Measurements from ENCODE around the gene MVB12B.

Gene MVB12B

DNA sequence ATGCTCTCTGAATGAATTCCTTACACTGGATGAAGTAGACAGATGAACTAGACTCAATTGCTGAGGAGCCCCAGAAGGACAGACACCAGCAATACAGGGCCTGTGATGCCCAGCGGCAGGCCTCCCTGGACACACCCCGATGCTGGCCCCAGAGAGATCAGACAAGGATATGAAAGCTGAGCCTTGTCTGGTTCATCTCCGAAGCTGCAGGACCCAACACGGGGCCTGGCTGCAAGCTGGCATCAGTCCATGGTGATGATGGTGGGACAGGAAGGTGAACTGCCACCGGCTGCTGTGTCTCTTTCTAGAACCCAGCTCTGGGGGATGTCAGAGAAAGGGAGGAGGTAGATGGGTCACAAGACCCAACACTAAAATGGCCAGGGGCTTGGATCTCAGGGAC is 183.1 kb downstream of the MVB12B start:
- Histone ChIP-seq H2AFZ (ENCODE audit: low read length) (no peak overlapping the region), H3K9me2 (replicated peaks; ENCODE audit: low read depth, low read length) (no peaks in the 10 kb centered on the region), H3K79me2 (ENCODE audit: insufficient read depth, low read length) (peaks cover 97% of the 10 kb centered on the region), H3K27me3 (ENCODE audit: insufficient read depth, low read length, poor library complexity, severe bottlenecking) (no peaks in the 10 kb centered on the region), H3K36me3 (ENCODE audit: insufficient read depth, low read length) (peaks cover 38% of the 10 kb centered on the region; the same call in 1 of the 2 replicates), H3K4me2 (ENCODE audit: low read depth, low read length, poor library complexity, severe bottlenecking) (no peak overlapping the region), H3K4me3 (ENCODE audit: low read length, poor library complexity, severe bottlenecking) (no peak overlapping the region), H3K9me3 (ENCODE audit: insufficient read depth, low read depth, low read length) (no peaks in the 10 kb centered on the region), H4K20me1 (ENCODE audit: insufficient read depth, low read length, poor library complexity, severe bottlenecking) (peaks cover 12% of the 10 kb centered on the region), H3K4me1 (ENCODE audit: insufficient read depth, low read length, poor library complexity, severe bottlenecking) (no peaks in the 10 kb centered on the region), H3K9ac (ENCODE audit: low read depth, low read length, poor library complexity, severe bottlenecking) (no peak overlapping the region), H3F3A (ENCODE audit: low read depth) (no peaks in the 10 kb centered on the region)
- no peak for TF ChIP-seq EZH2phosphoT487 (IDR thresholded peaks at IDR 0.05; ENCODE audit: borderline replicate concordance)
- TF ChIP-seq, protein P1, sequence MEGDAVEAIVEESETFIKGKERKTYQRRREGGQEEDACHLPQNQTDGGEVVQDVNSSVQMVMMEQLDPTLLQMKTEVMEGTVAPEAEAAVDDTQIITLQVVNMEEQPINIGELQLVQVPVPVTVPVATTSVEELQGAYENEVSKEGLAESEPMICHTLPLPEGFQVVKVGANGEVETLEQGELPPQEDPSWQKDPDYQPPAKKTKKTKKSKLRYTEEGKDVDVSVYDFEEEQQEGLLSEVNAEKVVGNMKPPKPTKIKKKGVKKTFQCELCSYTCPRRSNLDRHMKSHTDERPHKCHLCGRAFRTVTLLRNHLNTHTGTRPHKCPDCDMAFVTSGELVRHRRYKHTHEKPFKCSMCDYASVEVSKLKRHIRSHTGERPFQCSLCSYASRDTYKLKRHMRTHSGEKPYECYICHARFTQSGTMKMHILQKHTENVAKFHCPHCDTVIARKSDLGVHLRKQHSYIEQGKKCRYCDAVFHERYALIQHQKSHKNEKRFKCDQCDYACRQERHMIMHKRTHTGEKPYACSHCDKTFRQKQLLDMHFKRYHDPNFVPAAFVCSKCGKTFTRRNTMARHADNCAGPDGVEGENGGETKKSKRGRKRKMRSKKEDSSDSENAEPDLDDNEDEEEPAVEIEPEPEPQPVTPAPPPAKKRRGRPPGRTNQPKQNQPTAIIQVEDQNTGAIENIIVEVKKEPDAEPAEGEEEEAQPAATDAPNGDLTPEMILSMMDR (conservative IDR thresholded peaks at IDR 0.05; ENCODE audit: low read length) = no peak

DNA sequence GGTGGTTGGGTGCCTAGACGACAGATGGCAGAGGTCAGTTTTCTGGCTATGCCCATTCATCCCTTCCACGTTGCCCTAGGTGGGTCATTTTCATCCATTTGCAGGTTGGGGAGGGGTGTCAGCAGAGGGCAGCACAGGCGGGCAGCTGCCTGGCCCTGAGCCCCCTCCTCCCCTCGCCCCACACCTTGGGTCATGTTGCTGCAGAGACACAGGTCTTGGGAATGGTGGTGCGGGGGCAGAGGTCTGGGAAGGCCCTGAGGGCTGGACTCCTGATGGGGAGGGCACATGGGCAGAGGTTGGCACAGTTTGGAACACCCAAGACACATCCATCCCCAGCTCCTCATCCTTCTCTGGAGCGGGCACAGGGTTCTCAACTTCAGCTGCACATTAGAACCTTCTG is 183.9 kb downstream of the MVB12B start:
- Histone ChIP-seq H4K20me1 (ENCODE audit: insufficient read depth, low read length, poor library complexity, severe bottlenecking) (peaks cover 12% of the 10 kb centered on the region), H2AFZ (ENCODE audit: low read length) (no peak overlapping the region), H3K9me3 (ENCODE audit: insufficient read depth, low read depth, low read length) (no peaks in the 10 kb centered on the region), H3K9ac (ENCODE audit: low read depth, low read length, poor library complexity, severe bottlenecking) (no peak overlapping the region), H3K79me2 (ENCODE audit: insufficient read depth, low read length) (peaks cover 97% of the 10 kb centered on the region), H3F3A (ENCODE audit: low read depth) (no peaks in the 10 kb centered on the region), H3K27me3 (ENCODE audit: insufficient read depth, low read length, poor library complexity, severe bottlenecking) (no peaks in the 10 kb centered on the region), H3K9me2 (replicated peaks; ENCODE audit: low read depth, low read length) (no peaks in the 10 kb centered on the region), H3K36me3 (ENCODE audit: insufficient read depth, low read length) (peaks cover 29% of the 10 kb centered on the region; the same call in 1 of the 2 replicates), H3K4me2 (ENCODE audit: low read depth, low read length, poor library complexity, severe bottlenecking) (no peak overlapping the region), H3K4me1 (ENCODE audit: insufficient read depth, low read length, poor library complexity, severe bottlenecking) (no peaks in the 10 kb centered on the region), H3K4me3 (ENCODE audit: low read length, poor library complexity, severe bottlenecking) (no peak overlapping the region)
- no peak for TF ChIP-seq EZH2phosphoT487 (IDR thresholded peaks at IDR 0.05; ENCODE audit: borderline replicate concordance)
- TF ChIP-seq, protein P1 (conservative IDR thresholded peaks at IDR 0.05; ENCODE audit: low read length) = no peak; the same call in 1 of the 2 replicates

DNA sequence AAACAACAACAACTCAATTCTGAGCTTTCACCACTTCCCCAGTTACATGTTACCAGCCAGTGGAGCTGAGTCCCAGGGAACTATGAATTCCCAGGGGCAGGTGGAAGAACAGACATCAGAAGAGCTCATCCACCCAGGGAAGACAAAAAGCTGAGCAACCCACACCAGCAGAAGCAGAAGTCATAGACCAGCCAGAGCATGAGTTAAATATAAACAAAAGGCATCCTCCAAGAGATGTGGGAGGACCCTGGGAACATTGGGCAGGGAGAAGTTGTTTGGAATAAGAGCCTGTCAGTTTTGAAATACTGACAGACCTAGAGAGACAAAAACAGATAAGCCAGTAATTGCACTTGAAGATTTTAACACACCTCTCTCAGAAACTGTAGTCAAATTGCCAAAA is 184.8 kb downstream of the MVB12B start:
- Histone ChIP-seq H3K27me3 (ENCODE audit: insufficient read depth, low read length, poor library complexity, severe bottlenecking) (no peaks in the 10 kb centered on the region), H4K20me1 (ENCODE audit: insufficient read depth, low read length, poor library complexity, severe bottlenecking) (peaks cover 10% of the 10 kb centered on the region), H3K36me3 (ENCODE audit: insufficient read depth, low read length) (peaks cover 22% of the 10 kb centered on the region; the same call in 1 of the 2 replicates), H3F3A (ENCODE audit: low read depth) (no peaks in the 10 kb centered on the region), H3K79me2 (ENCODE audit: insufficient read depth, low read length) (peaks cover 96% of the 10 kb centered on the region), H3K4me2 (ENCODE audit: low read depth, low read length, poor library complexity, severe bottlenecking) (no peak overlapping the region), H3K9ac (ENCODE audit: low read depth, low read length, poor library complexity, severe bottlenecking) (no peak overlapping the region), H3K4me1 (ENCODE audit: insufficient read depth, low read length, poor library complexity, severe bottlenecking) (peaks cover 1% of the 10 kb centered on the region), H2AFZ (ENCODE audit: low read length) (no peak overlapping the region), H3K9me2 (replicated peaks; ENCODE audit: low read depth, low read length) (no peaks in the 10 kb centered on the region), H3K4me3 (ENCODE audit: low read length, poor library complexity, severe bottlenecking) (no peak overlapping the region), H3K9me3 (ENCODE audit: insufficient read depth, low read depth, low read length) (no peaks in the 10 kb centered on the region)
- TF ChIP-seq, protein P1 (conservative IDR thresholded peaks at IDR 0.05; ENCODE audit: low read length) = no peak
- TF ChIP-seq EZH2phosphoT487 (IDR thresholded peaks at IDR 0.05; ENCODE audit: borderline replicate concordance) = no peak

Measured in Loucy (cell line).